Activated CD4-positive, CD25-positive, alpha-beta regulatory T cell treated with anti-CD3 and anti-CD28 coated beads, Interleukin-2, amount 50 U/mL, for 16 hours (primary cell): Measurements from ENCODE around the gene TADA2A.

ENCODE experiments used
- DNase-seq: peaks from one replicate; pipeline ENCODE4 v3.0.0-alpha.2; 2020; ENCODE audit warnings: low read depth, low spot score

TADA2A gene, protein sequence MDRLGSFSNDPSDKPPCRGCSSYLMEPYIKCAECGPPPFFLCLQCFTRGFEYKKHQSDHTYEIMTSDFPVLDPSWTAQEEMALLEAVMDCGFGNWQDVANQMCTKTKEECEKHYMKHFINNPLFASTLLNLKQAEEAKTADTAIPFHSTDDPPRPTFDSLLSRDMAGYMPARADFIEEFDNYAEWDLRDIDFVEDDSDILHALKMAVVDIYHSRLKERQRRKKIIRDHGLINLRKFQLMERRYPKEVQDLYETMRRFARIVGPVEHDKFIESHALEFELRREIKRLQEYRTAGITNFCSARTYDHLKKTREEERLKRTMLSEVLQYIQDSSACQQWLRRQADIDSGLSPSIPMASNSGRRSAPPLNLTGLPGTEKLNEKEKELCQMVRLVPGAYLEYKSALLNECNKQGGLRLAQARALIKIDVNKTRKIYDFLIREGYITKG

GRCh38 chr17:37406635-37407461 lies at the start of gene TADA2A, which contains the start of gene ACACA:
Gene TADA2A, plus strand, starts transcription at chr17:37406886. Its CDS starts 4,480 bp downstream, at chr17:37411366.
Gene ACACA, minus strand, starts transcription at chr17:37406836. Its CDS starts 537 bp downstream, at chr17:37406299.
- DNase-seq = peak; percentile 43

DNA sequence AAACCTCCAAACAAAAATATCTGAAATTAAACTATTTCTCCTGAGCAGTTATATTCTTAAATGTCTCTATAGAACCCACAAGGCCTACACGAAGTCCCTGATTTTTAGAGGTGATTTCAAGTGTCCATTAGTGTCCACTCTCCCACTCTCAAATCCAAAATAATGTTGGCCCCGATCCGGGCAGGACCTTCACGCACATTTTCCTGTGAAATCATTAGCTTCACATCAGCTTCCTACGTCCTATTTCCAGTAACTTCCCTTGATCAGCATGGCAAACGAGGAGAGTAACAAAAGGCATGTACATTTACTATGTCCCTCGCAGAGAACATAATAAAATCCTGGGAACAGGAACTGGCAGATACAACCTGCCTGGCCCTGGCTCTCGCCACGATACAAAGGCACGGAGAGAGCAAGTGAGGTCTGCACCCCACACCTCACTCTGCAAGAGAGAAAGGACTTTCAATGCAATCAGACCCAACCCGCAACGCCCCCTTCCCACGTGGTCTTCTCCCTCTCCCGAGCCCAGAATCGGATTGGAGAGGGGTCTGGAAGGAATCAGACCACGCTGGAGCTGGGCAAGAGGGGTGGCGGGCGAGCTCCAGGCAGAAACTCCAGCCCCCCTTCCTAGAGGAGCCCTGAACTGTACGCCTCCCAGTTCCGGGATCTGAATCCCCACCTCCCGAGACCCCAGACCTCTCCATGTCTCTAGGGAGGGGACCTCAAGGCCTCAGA lies 48.4 kb upstream of the TADA2A start:
- DNase-seq = no peak

GRCh38 chr17:37358830-37359681 lies 47.6 kb upstream of the TADA2A start:
- DNase-seq = peak; percentile 73

GRCh38 chr17:37359682-37360188 lies 47.0 kb upstream of the TADA2A start:
- no peak for DNase-seq

DNA sequence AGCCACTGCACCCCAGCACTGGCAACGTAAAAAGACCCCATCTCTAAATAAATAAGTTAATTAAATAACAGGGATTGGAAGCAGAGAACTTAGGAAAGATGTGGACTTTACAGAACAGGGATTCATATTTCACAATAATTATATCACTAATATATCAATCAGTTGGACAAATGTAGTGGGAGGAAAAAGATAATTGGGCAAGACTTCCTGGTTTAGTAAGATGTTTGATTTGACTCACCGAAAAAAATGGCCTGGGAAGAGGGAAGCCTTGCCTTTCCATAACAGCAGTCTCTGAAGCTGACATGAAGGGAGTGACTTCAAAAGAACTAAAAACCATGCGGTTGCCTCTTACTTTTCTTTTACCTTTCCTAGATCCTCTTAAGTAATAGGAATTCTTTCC lies 46.1 kb upstream of the TADA2A start:
- DNase-seq = no peak

DNA sequence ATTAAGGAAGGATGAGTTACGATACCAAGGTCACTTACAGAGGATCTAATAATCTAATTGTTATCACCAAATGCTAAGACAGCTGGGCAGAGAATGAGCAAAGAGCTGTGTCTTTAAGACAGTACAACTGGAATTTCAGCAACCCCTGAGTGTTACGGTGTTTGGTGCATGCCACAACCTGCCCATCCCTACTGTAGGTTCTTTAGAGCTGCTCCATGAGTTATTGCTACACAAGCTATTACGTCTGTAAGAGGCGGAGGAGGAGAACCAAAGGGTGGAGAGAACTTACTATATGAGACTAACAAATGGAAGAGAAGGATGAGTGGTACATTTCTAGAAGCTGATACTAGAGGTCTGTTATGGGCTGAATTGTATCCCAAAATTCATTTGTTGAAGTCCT lies 45.1 kb upstream of the TADA2A start:
- no peak for DNase-seq

DNA sequence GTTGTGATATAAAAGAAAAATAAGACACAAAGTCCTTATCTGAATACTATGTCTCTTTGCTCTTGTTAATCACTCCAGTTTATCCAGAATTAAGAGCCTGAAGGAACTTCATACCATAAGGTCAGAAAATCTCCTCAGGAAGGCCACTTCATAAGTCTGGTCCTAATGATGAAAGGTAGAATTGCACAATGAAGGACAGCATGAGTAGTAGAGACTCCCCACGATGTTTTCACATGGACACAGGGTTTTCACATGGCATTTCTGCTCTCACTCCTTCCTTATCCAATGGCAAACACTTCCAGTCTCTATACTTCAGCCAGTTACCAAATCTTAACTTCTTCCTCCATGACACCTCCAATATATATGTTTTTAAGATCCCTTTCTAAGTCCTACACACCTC lies 41.1 kb upstream of the TADA2A start:
- DNase-seq = no peak

DNA sequence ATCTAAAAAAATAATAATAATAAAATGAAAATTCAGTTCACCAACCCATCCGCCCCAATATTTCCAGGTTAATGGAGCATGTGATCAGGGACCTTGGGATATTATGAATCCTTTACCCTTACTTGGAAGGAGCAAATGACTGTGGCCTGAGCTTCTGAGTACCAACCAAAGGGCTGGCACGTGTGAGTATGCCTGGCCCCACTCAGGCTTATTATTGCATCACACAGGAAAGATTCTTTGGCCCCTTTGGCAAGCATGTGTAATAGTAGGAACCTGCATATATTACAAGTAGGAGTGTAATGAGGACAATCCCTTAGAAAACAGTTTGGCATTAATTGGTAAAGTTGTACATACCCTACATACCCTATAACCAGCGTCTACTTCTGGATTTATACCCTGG lies 38.1 kb upstream of the TADA2A start:
- DNase-seq = no peak

GRCh38 chr17:37373530-37374159 lies 33.0 kb upstream of the TADA2A start:
- DNase-seq = peak; percentile 24

DNA sequence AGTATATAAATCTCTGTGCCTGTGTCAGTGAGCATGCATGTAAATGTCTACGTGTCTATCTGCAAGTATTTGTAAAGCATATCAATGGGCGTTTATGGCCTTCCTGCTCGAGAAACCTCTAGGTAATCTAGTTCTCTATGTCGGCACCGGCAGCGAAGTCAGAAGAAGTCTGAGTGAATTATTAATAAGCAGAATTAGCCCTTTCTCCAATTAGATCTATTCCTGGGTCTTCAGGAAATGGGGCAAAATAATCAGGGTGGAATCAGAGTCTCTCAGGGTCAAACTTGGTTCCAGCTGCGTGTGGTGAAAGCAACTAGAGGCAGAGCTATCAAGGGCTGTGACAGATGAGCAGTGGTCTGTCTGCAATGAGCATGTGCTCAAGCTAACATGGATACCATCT lies 31.0 kb upstream of the TADA2A start, which contains the start of gene C17orf78:
TSS of gene C17orf78 (plus strand) at position 280 of the 400 bp plus-strand sequence. CDS start at position 388, 108 bp downstream.
- DNase-seq = no peak

DNA sequence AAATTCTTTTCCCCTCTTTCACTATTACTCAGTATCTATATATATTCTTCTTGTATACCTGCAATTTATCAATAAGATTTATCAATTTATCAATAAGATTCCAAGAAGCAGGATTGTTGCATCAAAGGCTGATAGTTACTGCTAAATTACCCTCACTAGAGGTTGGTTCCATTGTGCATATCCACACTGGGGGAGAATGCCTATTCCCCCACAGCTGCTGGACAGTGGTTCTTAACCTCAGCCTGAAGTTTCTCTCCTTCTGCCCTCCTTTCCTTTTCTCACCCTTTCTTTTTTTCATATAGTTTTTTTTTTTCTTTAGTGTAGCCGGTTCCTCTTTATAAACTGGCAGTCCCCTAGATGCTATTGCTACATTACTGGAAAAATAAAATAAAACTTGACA lies 24.6 kb upstream of the TADA2A start:
- DNase-seq = no peak

DNA sequence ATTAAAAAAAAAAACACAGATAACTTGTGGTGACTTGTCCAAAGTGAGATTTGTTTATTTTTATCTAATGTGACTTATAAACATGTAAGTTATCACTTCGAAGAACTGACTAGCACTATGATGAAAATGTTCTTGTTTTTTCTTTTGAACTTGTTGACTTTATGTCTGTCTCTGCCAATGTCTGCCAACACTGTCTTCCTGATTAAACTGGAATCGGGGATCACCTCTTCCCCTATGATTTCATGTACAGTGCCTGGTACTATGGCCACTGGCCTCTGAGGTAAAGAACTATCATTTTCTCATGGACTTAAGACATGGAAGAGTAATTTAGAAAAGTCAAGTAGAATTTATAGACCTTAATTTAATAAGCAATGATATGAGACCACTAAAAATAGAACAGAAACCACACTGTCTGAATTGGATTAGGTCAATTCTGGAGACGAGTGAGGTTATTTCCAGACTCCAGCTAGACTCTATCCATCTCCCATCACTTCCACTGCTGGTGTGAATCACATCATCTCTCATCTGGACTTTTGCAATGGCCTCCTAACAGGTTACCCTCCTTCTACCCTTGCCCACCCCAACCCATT lies 22.0 kb upstream of the TADA2A start:
- DNase-seq = no peak

DNA sequence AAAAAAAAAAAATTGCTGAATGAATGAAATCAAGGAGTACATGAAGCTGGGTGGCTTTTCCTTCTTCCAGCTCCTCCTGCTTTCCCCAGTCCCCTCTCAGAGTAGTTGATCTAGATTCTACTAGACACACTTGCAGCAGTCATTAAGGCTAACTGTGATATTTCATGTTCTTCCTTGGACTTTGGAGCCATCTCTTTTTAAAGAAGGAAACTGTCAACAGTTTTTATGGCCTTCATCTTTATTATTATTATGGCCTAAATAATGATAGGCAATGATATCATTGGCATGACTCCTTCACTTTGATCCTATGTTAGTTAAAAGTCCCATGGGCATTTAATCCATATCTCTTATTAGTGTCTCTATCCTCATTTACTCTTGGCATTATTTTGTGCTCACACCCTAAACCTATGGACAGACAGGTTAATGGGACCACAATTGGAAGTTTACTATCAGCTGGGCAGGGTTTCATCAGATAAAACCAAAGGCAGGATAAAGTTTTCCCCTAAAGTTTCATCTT lies 21.2 kb upstream of the TADA2A start:
- no peak for DNase-seq

- no peak for DNase-seq
These were observed 20.2 kb upstream of the TADA2A start for GRCh38 chr17:37386462-37386861.

DNA sequence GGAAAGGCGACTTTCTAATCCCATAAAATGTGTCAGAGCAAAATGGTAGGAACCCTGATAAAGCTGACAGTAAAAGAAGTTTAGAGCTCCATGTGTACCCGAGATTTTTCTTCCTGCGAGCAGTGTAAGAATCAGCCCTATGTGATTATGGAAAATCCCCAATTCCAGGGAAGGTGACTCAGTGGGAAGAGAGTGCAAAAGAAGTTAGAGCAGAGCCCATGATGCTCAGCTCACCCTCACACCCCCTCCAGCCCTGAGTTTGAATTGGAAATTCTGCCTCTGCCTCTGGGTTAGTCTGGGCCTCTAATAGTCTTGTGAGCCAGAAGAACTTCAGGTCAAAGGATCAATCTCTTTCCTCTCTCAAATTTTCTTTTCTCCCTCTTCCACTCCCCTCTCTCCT lies 18.4 kb upstream of the TADA2A start:
- DNase-seq = no peak

GRCh38 chr17:37389160-37389559 lies 17.5 kb upstream of the TADA2A start:
- DNase-seq = no peak

GRCh38 chr17:37391146-37391545 lies 15.5 kb upstream of the TADA2A start:
- DNase-seq = no peak

DNA sequence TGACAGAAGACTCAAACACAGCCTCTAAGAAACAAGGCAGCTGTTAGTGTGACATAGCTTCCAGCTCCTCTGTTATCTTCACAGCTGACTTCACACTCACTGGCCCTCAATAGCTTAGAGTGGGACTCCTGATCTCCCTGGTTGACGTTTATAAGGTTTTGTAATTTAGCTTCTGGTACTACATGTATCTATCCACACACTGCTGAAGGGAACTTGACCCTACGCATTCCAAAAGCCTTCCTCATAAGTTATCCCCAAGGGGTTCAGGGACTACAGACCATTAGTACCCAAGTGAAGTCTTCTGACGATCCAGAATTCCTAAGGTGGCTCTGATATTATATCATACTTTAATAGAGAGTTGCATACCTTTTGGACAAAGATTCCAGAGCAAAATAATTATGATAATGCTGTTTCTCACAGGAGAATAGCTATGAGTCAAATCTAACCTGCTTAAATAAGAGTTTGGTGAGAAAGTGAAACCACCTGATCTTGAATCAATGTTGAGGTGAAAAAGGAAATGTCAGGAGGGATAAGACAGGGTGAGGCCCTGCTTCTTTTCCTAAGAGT lies 14.6 kb upstream of the TADA2A start:
- no peak for DNase-seq

DNA sequence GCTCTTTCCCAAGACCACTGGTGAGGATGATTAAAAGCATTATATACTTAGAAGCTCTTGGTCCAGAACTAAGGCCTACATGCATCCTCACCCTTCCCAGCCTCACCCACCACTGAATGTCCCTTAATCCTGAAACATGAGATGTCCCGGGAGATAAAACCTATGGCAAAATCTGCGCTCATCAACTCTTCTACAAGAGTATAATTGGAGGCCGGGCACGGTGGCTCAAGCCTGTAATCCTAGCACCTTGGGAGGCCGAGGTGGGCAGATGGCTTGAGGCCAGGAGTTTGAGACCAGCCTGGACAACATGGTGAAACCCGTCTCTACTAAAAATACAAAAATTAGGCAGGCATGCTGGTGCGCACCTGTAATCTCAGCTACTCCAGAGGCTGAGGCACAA lies 13.3 kb upstream of the TADA2A start:
- no peak for DNase-seq
